Subcutaneous abdominal adipose tissue (tissue), 5 donors: ENCODE measurements around the gene OR6C76.
A peak's percentile ranks its signal among the peaks of the same experiment; 100 is the strongest.
"Not testable (repeated sequence)": the region's sequence is repeated elsewhere in the genome, so short reads cannot be mapped to it uniquely, and the experiment has no call there.

Experiments
- H3K27ac ChIP-seq: one replicate; pipeline ENCODE4 v1.7.0; 2013; ENCODE audit warnings: low read depth, mild to moderate bottlenecking, inconsistent platforms, low read length, moderate library complexity
- H3K27me3 ChIP-seq, 5 donors: one replicate each; pipeline ENCODE4 v1.7.0; 2013; ENCODE audit warnings: low read length in 5 of 5, inconsistent platforms in 1 of 5; ENCODE audit not compliant: control insufficient read depth in 5 of 5, insufficient read depth in 4 of 5
- H3K36me3 ChIP-seq, 5 donors: one replicate each; pipeline ENCODE4 v1.7.0; 2013; ENCODE audit warnings: low read length in 5 of 5; ENCODE audit not compliant: control insufficient read depth in 5 of 5, insufficient read depth in 5 of 5
- H3K4me1 ChIP-seq, 5 donors: one replicate each; pipeline ENCODE4 v1.7.0; 2013; ENCODE audit warnings: low read length in 5 of 5, mild to moderate bottlenecking in 3 of 5, moderate library complexity in 1 of 5; ENCODE audit not compliant: control insufficient read depth in 5 of 5, insufficient read depth in 5 of 5
- H3K4me3 ChIP-seq, 5 donors: one replicate each; pipeline ENCODE4 v1.7.0; 2013; ENCODE audit warnings: low read length in 5 of 5, low read depth in 1 of 5
- H3K9ac ChIP-seq, 5 donors: one replicate each; pipeline ENCODE4 v1.7.0; 2013; ENCODE audit warnings: low read length in 5 of 5, mild to moderate bottlenecking in 4 of 5, moderate library complexity in 3 of 5
- H3K9me3 ChIP-seq, 5 donors: one replicate each; pipeline ENCODE4 v1.7.0; 2013; ENCODE audit warnings: low read length in 5 of 5; ENCODE audit not compliant: control insufficient read depth in 5 of 5
- donor health status: healthy.
- donor health status: healthy.
- donor health status: healthy.
- donor health status: healthy.
- donor health status: healthy.

OR6C76 gene

DNA sequence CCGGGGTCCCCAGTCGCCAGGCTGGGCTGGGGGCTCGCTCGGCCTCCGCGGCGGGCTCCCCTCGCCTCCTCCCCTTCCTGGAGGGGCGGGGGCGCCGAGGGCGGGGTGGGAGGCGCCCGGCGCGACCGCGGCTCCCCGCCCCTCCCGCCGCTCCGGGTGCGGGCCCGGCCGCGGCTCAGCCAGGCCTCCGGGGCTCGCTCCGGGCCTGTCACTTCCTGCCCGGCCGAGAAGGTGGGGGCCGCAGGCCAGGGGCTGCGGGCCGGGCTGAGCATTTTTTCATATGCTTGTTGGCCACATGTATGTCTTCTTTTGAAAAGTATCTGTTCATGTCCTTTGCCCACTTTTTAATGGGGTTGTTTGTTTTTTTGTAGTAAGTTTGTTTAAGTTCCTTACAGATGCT, 11.2 kb upstream of the OR6C76 start:
- not testable (repeated sequence) for H3K9me3 ChIP-seq, H3K4me1 ChIP-seq, H3K27me3 ChIP-seq, H3K36me3 ChIP-seq, H3K27ac ChIP-seq
- Histone ChIP-seq H3K4me3 (peak overlapping the region in 2 of 5 donors; percentile 11 to 46), H3K9ac (peak overlapping the region in 1 of 5 donors; percentile 39)

DNA sequence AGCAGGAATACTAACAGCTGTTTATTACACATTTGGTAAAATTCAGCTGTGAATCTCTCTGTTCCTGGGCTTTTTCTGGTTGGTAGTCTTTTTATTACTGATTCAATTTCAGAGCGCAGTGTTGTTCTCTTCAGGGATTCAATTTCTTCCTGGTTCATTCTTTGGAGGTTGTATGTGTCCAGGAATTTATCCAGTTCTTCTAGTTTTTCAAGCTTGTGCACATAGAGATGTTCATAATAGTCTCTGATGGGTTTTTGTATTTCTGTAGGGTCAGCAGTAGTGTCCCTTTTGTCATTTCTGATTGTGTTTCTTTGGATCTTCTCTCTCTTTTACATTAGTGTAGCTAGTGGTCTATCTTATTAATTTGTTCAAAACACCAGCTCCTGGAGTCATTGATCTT, 9.1 kb upstream of the OR6C76 start:
- Histone ChIP-seq H3K27me3 (no peaks in the 10 kb centered on the region), H3K9me3 (no peaks in the 10 kb centered on the region)

DNA sequence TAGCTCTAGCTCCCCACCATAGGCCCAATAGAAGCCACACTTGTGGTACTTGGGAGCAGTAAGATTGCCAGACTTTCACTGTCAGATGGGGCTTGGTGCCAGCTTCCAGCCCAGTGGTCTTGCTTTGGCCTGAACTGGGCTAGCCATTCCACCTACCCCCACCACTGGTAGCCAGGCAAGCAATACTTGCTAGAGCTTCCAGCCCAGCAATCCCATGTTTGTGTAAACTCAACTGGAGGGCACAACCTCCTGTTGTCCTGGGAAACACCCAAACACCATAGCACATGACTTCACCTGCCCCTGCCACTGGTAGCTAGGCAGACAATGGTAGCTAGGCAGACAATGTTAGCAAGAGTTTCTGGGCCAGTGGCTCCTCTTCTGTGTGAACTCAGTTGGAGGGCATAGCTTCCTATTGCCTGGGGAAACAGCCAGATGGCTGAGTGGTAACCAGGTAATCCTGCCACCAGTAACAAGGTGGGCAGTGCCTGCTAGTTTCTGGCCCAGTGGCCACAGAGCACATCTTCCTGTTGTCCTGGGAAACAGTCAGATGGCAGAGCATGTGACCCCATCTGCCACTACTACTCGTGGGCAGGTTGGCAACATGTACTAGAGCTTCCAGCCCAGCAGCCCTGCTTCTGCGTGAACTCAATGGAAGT, 5.6 kb upstream of the OR6C76 start:
- H3K9ac ChIP-seq = no peak overlapping the region
- H3K27ac ChIP-seq = no peak overlapping the region
- no peak overlapping the region for H3K4me3 ChIP-seq
- H3K4me1 ChIP-seq = no peaks in the 10 kb centered on the region
- H3K9me3 ChIP-seq = no peaks in the 10 kb centered on the region
- H3K27me3 ChIP-seq = no peaks in the 10 kb centered on the region
- H3K36me3 ChIP-seq = no peaks in the 10 kb centered on the region

More for the DNA sequence above, 9.1 kb upstream of the OR6C76 start:
- Histone ChIP-seq H3K4me3 (no peak overlapping the region), H3K36me3 (no peaks in the 10 kb centered on the region), H3K4me1 (peaks cover 0 to 3% (median 0%) of the 10 kb centered on the region in 5 donors), H3K9ac (no peak overlapping the region), H3K27ac (no peak overlapping the region)

DNA sequence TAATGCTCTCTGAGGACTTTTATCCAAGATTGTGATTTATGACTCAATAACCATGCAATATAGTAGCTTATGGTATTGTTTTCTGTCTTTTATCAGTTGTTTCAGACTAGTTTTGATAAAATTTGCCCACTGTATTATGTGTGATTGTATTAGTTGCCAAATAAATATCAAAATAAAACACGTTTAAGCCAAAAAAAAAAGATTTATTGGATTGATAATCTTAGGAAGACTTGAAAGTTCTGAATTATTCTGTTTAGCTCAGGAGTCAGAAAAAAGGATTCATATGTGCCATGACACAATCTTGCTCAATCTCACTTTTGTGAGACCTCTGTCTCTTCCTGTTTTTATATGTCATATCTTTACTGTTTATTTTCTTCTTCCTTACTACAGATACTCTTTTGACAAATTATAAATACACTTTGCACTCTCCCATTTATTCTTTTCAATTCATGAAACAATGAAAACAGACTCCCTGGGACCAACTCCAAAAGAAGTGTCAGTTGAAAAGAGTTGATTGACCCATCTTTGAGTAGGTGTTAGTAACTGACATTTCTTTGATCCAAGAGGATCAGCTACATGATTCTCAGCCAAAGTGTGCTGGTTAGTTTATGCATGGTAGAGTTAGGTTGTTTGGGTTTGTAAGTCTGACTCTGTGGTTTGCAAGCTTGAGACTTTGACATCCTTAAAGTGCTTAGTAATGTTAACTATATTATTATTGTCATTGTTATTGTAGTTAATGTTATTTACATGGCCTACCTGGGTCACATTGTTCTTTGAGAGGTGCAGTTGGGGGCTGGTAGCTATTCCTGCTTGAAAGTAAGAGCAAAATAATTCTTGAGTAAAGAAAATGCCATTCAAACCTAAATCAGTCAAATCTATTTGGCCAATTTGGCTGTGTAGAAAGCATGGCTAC, 2.5 kb downstream of the OR6C76 start:
- Histone ChIP-seq H3K9ac (no peak overlapping the region), H3K4me1 (no peaks in the 10 kb centered on the region), H3K27me3 (no peaks in the 10 kb centered on the region), H3K4me3 (no peak overlapping the region), H3K9me3 (no peaks in the 10 kb centered on the region), H3K36me3 (no peaks in the 10 kb centered on the region), H3K27ac (no peak overlapping the region)

DNA sequence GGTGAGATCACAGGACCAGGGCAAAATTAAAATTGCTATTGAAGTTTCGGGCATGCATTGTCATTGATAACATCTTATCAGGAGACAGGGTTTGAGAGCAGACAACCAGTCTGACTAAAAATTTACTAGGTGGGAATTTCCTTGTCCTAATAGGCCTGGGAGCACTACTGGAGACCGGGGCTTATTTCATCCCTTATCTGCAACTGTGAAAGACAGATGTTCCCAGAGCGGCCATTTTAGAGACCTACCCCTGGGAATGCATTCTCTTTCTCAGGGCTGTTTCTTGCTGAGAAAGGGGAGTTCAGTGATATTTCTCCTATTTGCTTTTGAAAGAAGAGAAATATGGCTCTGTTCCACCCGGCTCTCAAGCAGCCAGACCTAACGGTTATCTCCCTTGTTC, 15.2 kb downstream of the OR6C76 start:
- H3K9me3 ChIP-seq, H3K27ac ChIP-seq, H3K36me3 ChIP-seq, H3K4me3 ChIP-seq, H3K4me1 ChIP-seq, H3K9ac ChIP-seq, H3K27me3 ChIP-seq: not testable (repeated sequence)

DNA sequence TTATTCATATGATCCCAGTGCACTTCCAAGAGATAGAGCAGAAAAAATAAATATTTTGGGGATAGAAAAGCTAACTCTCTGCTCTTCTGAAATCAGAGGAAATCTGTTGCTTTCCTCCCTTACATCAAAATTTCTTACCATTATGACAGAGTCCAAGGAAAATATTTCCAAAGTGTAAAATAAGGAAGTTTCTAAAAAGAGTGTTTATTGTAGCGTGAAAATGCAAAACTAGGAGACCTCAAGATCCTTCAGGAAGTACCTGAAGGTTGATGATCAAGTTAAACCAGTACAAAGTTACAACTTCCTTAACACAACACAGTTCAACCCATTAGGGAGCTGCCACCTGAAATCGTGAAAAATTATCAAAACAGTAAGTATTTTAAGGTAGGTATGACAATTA, 17.7 kb downstream of the OR6C76 start, which contains the start of gene OR6C2:
Gene OR6C2 (plus strand): TSS at position 301 of the 400 bp plus-strand sequence. CDS start 8,138 bp downstream, outside the sequence.
- H3K27ac ChIP-seq = no peak within 1 kb of the TSS

DNA sequence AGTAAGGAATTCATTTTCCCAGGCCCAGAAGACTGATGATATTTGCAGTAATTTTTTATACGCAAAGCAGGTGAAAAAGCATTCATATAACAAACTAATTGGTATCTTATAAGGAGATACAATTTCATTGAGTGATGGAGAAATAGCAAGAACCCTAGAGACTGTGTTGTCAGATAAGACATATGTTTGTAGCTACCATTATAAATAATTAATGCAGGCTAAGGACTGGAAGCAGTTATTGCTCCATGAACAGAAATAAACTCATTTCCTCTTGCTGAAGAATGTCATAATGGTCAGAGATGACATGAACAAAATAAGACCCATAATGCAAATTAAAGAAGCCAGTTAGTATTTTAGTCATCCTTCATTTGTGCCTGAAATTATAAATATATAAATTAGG, 19.3 kb downstream of the OR6C76 start:
- no peak overlapping the region for H3K4me3 ChIP-seq
- no peaks in the 10 kb centered on the region for H3K27me3 ChIP-seq
- H3K36me3 ChIP-seq = no peaks in the 10 kb centered on the region
- no peak overlapping the region for H3K27ac ChIP-seq
- H3K9me3 ChIP-seq = peaks cover 0 to 5% (median 2%) of the 10 kb centered on the region in 5 donors
- no peaks in the 10 kb centered on the region for H3K4me1 ChIP-seq
- H3K9ac ChIP-seq = no peak overlapping the region

More for the DNA sequence above, 17.7 kb downstream of the OR6C76 start, which contains the start of gene OR6C2:
- Histone ChIP-seq H3K27me3 (no peaks in the 10 kb centered on the region), H3K9me3 (peaks cover 0 to 5% (median 4%) of the 10 kb centered on the region in 5 donors), H3K9ac (no peak within 1 kb of the TSS), H3K4me1 (no peaks in the 10 kb centered on the region), H3K36me3 (no peaks in the 10 kb centered on the region), H3K4me3 (no peak within 1 kb of the TSS)

DNA sequence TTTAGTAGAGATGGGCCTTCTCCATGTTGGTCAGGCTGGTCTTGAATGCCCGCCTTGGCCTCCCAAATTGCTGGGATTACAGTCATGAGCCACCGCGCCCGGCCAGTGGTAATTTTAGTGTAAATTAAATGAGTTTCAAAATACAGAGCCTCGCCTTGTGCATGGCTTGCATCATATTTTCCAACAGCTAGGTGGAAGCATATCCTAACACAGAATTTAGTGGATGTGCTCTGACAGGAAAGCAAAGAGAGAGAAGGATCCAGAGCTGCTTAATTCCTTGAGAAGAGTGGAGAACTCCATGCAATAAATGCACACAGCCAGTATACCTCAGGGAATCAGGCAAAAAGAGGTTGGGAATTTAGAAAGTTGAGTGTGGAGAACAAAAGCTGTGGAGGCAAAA, 20.3 kb downstream of the OR6C76 start:
- H3K4me3 ChIP-seq = no peak overlapping the region
- H3K9ac ChIP-seq = no peak overlapping the region
- H3K4me1 ChIP-seq = no peaks in the 10 kb centered on the region
- H3K27me3 ChIP-seq = no peaks in the 10 kb centered on the region
- no peaks in the 10 kb centered on the region for H3K36me3 ChIP-seq
- peaks cover 0 to under 1% (median 0%) of the 10 kb centered on the region in 5 donors for H3K9me3 ChIP-seq
- H3K27ac ChIP-seq = no peak overlapping the region

DNA sequence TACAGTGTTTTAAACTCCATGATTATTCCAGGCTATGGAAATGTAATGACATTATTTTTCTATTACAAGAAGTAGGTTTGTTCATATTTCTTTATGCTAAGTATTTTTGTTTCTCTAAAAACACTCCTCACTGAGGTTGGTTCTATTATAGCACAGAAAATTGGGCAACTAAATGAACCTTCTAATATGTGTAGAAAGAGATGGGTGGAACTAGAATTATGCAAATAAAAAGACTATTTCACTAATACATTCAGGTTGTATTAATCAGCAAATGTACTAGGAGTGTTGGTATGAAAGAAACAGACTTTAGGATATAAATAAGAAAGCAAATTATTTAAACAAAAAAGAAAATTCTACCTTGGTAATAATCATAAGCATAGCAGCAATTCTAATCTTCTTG, 22.8 kb downstream of the OR6C76 start:
- Histone ChIP-seq H3K4me3 (no peak overlapping the region), H3K9ac (no peak overlapping the region), H3K9me3 (no peaks in the 10 kb centered on the region), H3K36me3 (no peaks in the 10 kb centered on the region), H3K27me3 (no peaks in the 10 kb centered on the region), H3K4me1 (no peaks in the 10 kb centered on the region), H3K27ac (no peak overlapping the region)

DNA sequence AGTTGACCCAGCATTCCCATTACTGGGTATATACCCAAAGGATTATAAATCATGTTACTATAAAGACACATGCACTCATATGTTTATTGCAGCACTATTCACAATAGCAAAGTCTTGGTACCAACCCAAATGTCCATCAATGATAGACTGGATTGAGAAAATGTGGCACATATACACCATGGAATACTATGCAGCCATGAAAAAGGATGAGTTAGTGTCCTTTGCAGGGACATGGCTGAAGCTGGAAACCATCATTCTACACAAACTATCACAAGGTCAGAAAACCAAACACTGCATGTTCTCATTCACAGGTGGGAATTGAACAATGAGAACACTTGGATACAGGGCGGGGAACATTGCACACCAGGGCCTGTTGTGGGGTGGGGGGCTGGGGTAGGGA, 38.9 kb downstream of the OR6C76 start:
- H3K36me3 ChIP-seq, H3K27me3 ChIP-seq, H3K27ac ChIP-seq, H3K4me3 ChIP-seq, H3K4me1 ChIP-seq, H3K9me3 ChIP-seq, H3K9ac ChIP-seq: not testable (repeated sequence)
